Stimulated activated CD8-positive, alpha-beta memory T cell treated with anti-CD3 and anti-CD28 coated beads, Interleukin-12 subunit alpha, Interleukin-12 subunit beta, amount 100 ng/mL, for 1 hour (primary cell): ENCODE data around the gene RIPPLY3.
"Not testable (repeated sequence)": the region's sequence is repeated elsewhere in the genome, so short reads cannot be mapped to it uniquely, and the experiment has no call there.

Experiments used
- DNase-seq: peaks from one replicate; pipeline ENCODE4 v3.0.0-alpha.2; 2020; ENCODE audit warnings: low read depth

The RIPPLY3 gene

GRCh38 chr21:37017951-37018679 lies 11.6 kb downstream of the RIPPLY3 start:
- no peak for DNase-seq

- no peak for DNase-seq
Measured at GRCh38 chr21:37026499-37026898, 20.0 kb downstream of the RIPPLY3 start.

- DNase-seq, result no peak
Measured at GRCh38 chr21:37028570-37028969, 22.1 kb downstream of the RIPPLY3 start.

GRCh38 chr21:37030864-37031263 lies 24.4 kb downstream of the RIPPLY3 start:
- DNase-seq, result no peak

GRCh38 chr21:37032293-37032692 lies 25.8 kb downstream of the RIPPLY3 start:
- DNase-seq, result no peak

GRCh38 chr21:37032877-37033471 lies 26.5 kb downstream of the RIPPLY3 start:
- no peak for DNase-seq

GRCh38 chr21:37034394-37034793 lies 27.9 kb downstream of the RIPPLY3 start:
- DNase-seq, result not testable (repeated sequence)

GRCh38 chr21:37036177-37036576 lies 29.7 kb downstream of the RIPPLY3 start:
- no peak for DNase-seq

GRCh38 chr21:37039411-37040075 lies 33.0 kb downstream of the RIPPLY3 start:
- no peak for DNase-seq

- no peak for DNase-seq
Measured at GRCh38 chr21:37040212-37040611, 33.7 kb downstream of the RIPPLY3 start.

- no peak for DNase-seq
Measured at GRCh38 chr21:37041706-37042271, 35.3 kb downstream of the RIPPLY3 start.

GRCh38 chr21:37043818-37044217 lies 37.3 kb downstream of the RIPPLY3 start:
- DNase-seq, result no peak

- no peak for DNase-seq
Measured at GRCh38 chr21:37044643-37045042, 38.1 kb downstream of the RIPPLY3 start.

- no peak for DNase-seq
Measured at GRCh38 chr21:37045149-37045548, 38.6 kb downstream of the RIPPLY3 start.

GRCh38 chr21:37045556-37045955 lies 39.1 kb downstream of the RIPPLY3 start:
- no peak for DNase-seq

- DNase-seq, result no peak
Measured at GRCh38 chr21:37047079-37047478, 40.6 kb downstream of the RIPPLY3 start.

- not testable (repeated sequence) for DNase-seq
Measured at GRCh38 chr21:37049741-37050140, 43.2 kb downstream of the RIPPLY3 start.

GRCh38 chr21:37055271-37055855 lies 48.9 kb downstream of the RIPPLY3 start:
- DNase-seq, result no peak

GRCh38 chr21:37057614-37058013 lies 51.1 kb downstream of the RIPPLY3 start:
- DNase-seq, result no peak

GRCh38 chr21:37058261-37058660 lies 51.8 kb downstream of the RIPPLY3 start:
- DNase-seq, result no peak

- no peak for DNase-seq
Measured at GRCh38 chr21:37059181-37059580, 52.7 kb downstream of the RIPPLY3 start.

- DNase-seq, result no peak
Measured at GRCh38 chr21:37060296-37060695, 53.8 kb downstream of the RIPPLY3 start.
